Nucleus accumbens (tissue), 56 donors: ENCODE data around the gene NUP153.
"Not testable (repeated sequence)": the region's sequence is repeated elsewhere in the genome, so short reads cannot be mapped to it uniquely, and the experiment has no call there.

Experiments
- DNase-seq, 56 donors: peaks; one replicate each; lab custom pipeline; 2025; lab: John Stamatoyannopoulos, UW

NUP153 gene

GRCh38 chr6:17706580-17707370, at the start of gene NUP153:
NUP153 (minus strand) TSS chr6:17706925; CDS start chr6:17706387, 538 bp downstream.
- DNase-seq, result peak; percentile 67 to 100 (median 98)

DNA sequence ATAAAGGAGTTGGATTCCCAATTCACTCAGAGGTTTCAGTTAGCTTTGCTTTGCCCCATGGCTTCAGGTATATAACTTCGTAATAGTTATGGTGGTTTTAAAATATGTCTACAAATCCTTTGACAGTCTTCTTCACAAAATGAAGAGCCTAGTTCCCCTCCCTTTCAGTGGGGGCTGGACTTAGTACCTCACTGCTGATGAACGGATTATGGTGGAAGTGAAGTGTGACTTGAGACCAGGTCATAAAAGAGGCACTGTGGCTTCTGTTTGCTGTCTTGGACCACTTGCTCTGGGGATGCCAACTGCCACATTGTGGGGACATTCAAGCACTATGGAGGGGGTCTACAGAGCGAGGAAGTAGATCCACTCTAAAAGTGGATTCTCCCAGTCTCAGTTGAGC, 47.5 kb upstream of the NUP153 start:
- no peak for DNase-seq

DNA sequence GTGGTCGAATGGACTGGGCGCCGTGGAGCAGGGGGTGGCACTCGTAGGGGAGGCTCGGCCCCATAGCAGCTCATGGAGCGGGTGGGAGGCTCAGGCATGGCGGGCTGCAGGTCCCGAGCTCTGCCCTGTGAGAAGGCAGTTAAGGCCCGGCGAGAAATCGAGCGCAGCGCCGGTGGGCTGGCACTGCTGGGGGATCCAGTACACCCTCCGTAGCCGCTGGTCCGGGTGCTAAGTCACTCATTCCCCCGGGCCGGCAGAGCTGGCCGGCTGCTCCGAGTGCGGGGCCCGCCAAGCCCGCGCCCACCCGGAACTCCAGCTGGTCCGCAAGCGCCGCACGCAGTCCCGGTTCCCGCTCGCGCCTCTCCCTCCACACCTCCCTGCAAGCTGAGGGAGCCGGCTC, 38.6 kb upstream of the NUP153 start:
- DNase-seq, result not testable (repeated sequence)

GRCh38 chr6:17744757-17745308, 38.1 kb upstream of the NUP153 start:
- DNase-seq, result not testable (repeated sequence)

GRCh38 chr6:17744019-17744756, 37.5 kb upstream of the NUP153 start:
- no peak for DNase-seq

- no peak for DNase-seq
These were observed 34.8 kb upstream of the NUP153 start for GRCh38 chr6:17741507-17741906.

GRCh38 chr6:17740559-17741220, 34.0 kb upstream of the NUP153 start:
- DNase-seq, result no peak

GRCh38 chr6:17737704-17738252, 31.1 kb upstream of the NUP153 start:
- DNase-seq, result no peak

DNA sequence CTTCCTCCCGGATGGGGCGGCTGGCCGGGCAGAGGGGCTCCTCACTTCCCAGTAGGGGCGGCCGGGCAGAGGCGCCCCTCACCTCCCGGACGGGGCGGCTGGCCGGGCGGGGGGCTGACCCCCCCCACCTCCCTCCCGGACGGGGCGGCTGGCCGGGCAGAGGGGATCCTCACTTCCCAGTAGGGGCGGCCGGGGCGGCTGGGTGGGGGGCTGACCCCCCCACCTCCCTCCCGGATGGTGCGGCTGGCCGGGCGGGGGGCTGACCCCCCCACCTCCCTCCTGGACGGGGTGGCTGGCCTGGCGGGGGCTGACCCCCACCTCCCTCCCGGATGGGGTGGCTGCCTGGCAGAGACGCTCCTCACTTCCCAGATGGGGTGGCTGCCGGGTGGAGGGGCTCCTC, 28.6 kb upstream of the NUP153 start:
- not testable (repeated sequence) for DNase-seq

DNA sequence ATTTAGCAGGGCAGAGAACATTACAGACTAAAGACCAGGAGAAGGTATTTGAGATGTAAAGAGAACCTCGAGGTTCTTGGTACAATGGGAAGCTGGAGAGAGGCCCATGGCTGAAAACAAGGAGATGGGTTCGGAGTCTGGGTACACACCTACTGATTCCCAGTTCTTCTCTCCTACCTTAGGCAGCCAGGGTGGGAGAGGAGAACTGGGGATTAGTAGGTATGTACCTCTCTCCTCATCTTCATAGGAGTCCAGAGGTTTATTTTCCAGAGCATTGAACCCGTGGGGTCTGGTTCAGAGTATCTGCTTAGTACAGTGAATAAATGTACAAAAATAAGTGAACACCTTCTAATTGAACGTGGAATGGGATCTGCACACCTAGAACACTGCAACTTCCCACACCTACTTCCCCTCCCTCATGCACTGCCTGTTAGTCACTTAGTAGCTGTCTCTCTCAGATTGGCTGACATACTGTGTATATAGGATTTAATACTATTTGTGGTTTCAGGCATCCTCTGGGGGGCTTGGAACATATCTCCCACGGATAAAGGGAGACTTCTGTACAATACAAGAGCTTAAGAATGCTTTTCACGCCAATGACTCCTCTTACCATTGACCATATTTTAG, 23.5 kb upstream of the NUP153 start:
- DNase-seq, result no peak

DNA sequence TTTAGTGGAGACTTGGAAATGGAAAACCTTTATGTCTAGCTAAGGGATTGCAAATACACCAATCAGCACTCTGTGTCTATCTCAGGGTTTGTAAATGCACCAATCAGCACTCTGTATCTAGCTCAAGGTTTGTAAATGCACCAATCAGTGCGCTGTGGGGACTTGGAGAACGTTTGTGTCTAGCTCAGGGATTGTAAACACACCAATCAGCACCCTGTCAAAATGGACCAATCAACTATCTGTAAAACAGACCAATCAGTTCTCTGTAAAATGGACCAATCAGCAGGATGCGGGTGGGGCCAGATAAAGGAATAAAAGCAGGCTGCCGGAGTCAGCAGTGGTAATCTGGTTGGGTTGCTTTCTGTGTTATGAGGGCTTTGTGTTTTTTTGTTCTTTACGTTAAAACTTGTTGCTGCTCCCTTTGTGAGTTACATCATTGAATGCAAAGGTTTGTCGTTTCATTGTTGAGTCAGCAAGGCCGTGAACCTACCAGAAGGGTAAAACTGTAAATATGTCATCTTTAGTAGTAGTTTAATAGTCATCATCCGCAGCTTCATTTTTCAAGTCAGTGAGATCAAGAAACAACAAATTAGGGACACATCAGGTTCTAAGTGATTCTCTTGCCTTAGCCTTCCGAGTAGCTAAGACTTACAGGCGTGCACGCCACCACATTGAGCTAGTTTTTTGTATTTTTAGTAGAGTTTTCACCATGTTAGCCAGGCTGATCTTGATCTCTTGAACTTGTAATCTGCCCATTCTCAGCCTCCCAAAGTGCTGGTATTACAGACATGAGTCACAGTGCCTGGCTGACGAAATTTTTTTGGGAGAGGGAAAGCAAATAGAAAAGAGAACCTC, 22.7 kb upstream of the NUP153 start:
- DNase-seq, result no peak

DNA sequence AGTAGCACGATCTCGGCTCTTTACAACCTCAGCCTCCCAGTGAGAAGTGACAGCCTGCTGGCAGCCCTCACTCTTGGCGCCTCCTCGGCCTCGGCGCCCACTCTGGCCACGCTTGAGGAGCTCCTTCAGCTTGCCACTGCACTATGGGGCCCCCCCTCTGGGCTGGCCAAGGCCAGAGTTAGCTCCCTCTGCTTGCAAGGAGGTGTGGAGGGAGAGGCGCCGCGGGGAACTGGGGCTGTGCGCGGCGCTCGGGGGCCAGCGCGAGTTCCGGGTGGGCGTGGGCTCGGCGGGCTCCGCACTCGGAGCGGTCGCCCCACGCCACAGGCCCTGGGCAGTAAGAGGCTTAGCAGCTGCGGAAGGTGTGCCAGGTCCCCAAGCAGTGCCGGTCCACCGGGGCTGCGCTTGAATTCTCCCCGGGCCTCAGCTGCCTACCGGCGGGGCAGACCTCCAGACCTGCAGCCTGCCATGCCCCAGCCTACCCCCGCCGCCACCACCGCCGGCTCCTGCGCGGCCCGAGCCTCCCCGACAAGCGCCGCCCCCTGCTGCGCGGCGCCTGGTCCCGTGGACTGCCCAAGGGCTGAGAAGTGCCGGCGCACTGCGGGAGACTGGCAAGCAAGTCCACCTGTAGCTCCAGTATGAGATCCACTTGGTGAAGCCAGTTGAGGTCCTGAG, 22.0 kb upstream of the NUP153 start:
- no peak for DNase-seq

GRCh38 chr6:17725083-17725482, 18.4 kb upstream of the NUP153 start:
- DNase-seq, result peak in 2 of 56 donors; percentile 1 to 3

DNA sequence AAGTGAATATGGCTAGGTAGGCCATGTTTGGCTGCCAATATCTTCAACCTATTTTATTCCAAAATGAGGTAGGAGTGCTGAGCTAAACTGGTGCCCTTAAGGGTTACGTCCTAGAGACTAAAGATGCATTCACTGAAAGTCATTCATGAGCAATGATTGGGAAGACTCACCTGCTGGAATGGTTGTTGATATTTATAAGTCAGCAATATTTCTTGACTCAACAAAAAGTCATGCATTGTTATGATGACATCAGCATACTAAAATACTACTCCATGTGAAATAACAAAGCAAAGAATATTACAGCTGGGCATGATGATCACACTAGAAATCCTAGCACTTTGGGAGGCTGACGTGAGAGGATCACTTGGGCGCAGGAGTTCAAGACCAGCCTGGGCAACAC, 17.6 kb upstream of the NUP153 start:
- DNase-seq, result no peak

DNA sequence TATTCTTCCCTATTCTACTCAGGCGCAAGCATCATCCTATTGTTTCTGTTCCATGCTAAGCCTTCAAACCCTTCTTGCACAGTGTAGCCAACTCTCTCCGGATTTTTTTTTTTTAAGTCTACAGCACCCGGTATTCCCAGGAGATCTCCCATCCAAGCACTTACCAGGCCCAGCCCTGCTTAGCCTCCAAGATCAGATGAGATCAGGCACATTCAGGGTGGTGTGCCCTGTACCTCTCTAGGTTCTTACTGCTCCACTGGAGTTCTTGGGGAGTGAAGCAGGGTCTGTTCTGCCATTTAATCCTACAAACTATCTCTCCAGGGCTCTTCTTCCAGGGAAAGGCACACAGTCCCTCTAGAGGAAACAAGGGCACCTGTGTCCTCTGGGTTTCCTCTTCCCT, 14.9 kb upstream of the NUP153 start:
- DNase-seq, result no peak

GRCh38 chr6:17719323-17720041, 12.8 kb upstream of the NUP153 start:
- DNase-seq, result no peak

DNA sequence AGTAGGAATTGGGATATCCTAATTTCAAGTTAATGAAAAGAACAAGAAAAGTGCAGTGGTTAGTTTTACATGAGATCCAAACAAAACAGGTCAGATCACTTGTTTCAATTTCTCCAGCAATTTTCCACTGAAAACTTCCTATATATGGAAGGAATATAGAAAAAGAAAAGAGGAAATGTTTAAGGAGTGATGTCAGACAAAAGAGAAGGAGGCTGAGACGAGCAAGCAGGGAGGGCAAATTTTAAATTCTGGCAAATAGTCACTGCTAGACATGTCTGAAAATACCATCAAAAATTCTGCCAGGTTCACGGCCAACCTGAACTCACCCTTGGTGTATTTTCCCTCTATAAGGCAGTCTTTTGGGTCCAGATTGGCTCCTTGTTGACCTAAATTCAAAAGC, 9.5 kb upstream of the NUP153 start:
- no peak for DNase-seq
